GM03348 (cell line): Measurements from ENCODE around the gene PF4V1.

ENCODE experiments used
- DNase-seq: peaks from one replicate; pipeline ENCODE4 v3.0.0; 2012; ENCODE audit warnings: low spot score

The PF4V1 gene, protein sequence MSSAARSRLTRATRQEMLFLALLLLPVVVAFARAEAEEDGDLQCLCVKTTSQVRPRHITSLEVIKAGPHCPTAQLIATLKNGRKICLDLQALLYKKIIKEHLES

DNA sequence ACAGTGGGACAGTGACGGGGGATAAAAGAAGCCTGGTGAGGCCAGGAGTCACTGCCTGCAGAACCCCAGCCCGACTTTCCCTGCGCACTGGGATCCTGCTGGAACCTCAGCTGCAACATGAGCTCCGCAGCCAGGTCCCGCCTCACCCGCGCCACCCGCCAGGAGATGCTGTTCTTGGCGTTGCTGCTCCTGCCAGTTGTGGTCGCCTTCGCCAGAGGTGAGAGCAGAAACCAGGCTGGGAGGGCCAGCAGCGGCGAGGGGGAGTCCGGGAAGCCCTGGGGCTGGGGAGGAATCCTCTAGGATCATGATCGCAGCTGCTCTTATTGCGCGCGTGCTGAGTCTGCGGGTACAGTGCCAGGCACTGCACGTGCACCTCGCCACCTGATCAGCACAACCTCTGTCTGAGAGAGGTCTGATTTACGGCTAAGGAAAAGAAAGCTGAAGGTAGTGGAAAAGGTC, at the start of gene PF4V1:
Gene PF4V1, plus strand, starts transcription at position 51 of the 459 bp plus-strand sequence. Its CDS starts 67 bp downstream, at position 118.
- peak; percentile 63 for DNase-seq

DNA sequence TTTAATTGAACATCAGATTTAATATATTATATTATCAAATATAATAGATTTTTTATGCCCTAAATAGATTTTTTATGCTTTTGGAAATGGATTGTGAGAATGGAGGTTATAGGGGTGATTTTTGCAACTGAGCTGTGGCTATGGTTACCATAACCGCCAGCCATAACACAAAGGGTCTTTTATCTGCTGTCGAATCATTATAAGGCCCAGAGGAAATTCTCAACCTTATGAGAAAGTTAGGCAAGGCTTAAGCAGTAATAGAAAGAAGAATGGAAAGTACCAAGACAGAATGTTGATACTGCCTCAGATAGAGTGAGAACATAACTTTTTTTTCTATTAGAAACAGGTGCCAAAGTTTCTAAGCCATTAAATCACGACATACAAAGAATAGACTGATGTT, 42.9 kb upstream of the PF4V1 start:
- DNase-seq = no peak

DNA sequence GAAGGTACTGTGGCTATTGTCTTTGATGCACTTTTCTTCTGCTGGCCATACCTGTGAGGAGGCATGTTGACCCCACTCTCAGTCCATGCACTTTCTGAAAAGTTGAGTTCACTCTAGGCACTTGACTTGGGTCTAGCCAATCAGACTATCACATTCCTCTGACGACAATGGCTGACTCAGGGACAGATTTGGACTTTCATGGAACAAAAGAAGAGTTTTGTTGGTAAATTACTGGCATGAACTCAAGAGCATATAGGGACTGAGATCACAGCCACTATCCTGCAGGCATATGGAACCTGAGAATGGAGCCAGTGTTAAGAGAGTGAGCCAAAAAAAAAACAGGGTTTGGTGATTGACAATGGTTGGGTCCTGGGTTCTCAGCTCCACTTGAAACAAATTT, 41.3 kb upstream of the PF4V1 start:
- no peak for DNase-seq

DNA sequence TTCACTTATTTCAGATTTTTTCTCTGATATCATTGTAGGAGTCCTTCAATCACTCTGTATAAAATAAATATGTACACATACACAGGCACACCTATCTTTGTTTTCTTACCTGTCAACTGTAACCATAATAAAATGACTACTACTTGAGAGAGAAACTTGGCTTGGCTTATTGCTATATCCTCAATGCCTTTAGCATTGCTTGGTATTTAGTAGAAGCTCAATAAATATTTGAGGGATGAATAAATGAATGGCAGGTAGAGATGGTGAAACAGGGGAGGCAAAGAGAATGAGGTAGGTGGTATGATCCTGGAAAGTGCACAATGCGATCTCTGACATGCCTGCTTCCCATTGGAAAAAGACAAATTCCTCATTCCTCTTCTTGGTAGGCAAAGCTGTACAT, 38.4 kb upstream of the PF4V1 start:
- no peak for DNase-seq

DNA sequence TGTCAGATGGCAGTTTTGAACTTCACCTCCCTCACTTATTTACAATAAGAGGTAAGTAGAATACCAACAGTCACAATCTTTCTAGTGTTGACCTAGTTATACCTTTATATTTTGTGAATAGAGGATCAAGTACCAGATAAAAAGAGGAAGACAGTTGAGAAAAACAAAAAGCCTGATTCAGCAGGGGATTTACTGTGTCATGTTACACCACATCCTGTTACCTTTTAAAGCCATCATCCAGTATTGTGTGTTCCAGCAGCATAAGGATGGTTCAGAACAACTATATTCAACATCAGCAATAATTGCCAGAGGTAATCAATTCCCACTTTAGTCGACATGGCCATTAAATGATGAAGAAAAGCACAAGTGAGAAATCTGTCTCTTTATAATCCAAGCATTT, 38.0 kb upstream of the PF4V1 start:
- no peak for DNase-seq

DNA sequence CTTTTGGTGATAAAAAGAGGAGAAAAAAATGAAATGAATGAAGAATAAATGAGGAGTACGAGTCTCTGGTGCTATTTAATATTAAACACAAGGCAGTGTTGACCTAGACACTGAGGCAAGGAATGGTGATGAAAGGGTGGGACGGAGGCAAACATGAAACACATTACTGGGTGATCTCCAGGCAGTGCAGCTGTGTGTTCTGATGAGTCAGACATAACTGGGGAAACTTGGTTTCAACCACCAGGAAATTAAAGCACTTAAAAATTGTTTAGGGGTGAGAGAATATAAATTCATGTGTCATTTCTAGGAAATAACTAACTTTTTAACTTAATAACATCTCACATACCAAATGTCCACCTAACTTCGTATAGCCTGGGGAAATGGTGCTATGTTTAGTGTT, 36.3 kb upstream of the PF4V1 start:
- peak; percentile 63 for DNase-seq

DNA sequence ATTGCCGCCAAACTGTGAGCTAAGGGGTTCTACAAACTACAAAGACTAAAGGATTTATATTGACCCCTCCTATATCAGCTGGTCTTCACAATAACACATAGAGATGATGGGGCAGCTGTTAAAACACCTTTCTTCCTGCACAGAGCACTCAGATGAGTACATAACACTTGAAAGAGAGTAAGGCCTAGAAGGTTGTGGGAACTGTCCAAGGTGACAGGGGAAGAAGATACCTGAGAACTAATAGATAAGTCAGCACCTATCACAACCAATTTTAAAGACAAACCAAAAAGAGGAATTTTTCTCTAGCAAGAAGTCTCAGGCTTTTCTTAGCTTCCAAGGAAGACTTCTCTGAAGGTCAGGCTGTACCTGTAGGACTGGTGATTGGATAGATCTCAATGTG, 35.8 kb upstream of the PF4V1 start:
- DNase-seq = no peak

DNA sequence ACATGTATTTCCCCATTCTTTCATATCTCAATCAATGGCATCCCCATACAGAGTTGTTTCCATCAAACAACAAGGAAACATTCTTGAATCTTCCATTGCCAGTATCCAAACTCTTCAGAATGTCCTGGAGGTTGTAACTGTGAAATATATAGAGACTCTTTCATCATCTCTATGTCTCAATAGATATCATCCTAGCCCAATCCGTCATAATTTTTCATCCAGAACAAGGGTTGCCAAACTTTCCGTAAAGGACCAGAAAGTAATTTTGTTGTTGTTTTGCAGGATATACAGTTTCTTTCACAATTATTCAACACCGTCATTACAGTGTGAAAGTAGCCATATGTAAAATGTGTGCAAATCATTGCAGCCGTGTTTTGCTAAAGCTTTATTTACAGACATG, 31.8 kb upstream of the PF4V1 start:
- no peak for DNase-seq

DNA sequence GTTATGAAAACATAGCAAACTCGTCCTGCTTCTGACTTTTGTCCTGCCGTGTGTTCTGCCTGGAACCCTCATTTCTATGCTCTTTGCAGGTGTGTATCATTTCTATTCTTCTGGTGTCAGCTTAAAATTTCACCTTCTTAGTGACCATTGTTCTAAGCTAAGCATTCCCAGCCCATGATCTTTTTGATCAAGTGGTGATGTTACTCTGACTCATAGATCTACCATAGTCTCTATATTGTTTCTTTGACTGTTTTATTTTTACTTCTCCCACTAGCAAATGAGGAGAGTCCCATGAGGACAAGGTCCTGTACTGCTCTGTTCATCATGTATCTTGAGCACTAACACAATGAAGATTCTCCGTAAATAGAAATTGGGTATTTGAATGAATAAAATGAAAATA, 30.7 kb upstream of the PF4V1 start:
- DNase-seq = no peak

DNA sequence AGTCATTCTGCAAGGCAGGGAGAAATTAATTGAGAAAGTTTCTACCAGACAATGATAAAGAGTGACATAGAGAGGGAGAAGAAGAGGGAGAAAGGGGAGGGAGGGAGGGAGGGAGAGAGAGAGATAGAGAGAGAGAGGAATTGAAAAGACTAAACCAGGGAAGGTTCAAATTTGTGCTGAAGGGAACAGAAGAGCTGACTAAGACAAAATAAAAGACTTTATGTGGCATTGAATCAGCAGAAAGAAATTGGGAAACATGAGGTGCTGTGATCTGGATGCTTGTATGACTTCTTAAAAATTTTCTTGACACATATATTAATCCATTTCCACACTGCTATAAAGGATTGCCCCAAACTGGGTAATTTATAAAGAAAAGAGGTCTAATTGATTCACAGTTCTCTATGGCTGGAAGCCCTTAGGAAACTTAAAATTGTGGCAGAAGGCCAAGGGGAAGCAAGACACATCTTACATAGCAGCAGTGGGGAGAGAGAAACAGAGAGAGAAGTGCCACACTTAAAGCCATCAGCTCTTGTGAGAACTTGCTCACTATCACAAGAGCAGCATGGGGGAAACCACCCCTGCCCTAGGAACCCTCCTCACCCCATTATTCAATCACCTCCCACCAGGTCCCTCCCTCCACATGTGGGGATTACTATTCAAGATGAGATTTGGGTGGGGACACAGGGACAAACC, 30.1 kb upstream of the PF4V1 start:
- no peak for DNase-seq

DNA sequence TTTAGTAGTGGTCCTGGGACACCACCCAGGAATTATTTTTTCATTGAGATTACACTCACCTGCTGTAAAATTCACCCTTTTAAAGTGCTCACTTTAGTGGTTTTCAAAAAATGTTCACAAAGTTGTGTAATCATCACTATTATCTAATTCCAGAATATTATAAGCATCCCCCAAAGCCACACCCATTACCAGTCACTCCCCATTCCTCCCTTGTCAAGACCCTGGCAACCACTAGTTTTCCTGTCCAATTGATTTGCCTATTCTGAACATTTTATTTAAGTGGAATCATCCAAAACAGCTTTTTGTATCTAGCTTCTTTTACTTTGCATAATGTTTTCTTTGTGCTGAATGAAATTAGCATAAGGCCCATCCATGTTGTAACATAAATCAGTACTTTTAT, 29.3 kb upstream of the PF4V1 start:
- DNase-seq = no peak

DNA sequence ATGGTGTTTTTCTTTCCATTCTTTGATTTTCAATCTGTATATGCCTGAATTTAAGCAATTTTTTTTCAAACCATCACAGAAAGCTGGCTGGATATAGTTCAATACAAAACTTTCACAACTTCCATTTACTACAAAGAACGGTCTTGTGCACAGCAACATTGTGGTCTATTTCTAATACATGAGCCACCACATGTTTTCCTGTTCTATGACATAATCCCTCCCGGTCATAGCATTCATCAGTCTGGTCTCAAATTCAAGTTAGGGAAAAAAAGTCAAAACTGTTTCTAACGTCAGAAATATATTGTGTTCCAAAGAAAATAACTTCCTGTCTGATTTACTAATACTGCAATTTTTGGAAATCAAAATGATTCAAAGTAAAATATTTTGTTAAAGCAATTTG, 24.1 kb upstream of the PF4V1 start:
- DNase-seq = peak; percentile 11

DNA sequence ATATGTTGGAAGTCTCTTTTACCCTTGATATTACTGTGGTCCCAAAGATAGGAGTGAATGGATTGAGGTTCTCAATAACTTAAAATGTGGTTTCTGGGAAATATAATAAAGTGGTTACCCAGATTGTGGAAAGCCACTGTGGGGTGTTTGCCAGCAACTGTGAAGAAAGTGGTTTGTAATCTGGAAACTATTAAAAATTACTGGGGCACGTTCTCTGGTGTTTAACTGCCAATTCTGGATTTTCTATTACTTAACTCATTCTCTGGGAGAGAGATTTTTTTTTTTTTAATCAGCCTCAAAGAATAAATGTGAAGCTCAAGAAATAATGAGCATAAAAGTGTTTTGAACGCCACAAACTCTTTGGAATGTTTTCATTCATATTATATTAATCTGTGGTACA, 21.5 kb upstream of the PF4V1 start:
- DNase-seq = peak; percentile 31

DNA sequence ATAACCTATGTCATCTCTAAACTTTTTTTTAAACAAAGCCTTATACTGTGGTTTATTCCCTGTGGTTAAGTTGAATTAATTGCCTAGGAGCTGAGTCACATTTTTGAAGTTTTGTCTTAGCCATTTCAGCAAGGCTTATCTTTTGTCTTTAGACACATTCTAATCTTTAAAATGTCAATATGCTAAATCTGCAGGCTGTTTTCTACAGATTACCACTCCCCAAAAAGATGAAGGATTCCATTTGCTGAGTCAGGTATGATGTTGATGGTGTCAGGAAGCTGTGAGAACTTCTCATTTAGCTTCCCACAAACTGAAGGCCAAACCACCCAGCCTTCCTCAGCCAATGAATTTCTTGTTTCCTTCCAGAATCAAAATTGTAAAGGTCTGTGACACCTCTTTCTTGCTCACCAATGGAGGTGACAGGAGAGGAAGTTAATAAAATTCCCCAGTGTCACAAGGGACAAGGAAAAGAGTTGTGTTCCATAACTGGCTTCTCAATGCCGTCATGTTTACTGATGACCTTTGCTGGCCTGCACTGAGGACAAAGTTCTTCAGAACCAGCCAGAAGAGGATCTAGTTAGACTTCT, 20.4 kb upstream of the PF4V1 start:
- DNase-seq = peak; percentile 41

DNA sequence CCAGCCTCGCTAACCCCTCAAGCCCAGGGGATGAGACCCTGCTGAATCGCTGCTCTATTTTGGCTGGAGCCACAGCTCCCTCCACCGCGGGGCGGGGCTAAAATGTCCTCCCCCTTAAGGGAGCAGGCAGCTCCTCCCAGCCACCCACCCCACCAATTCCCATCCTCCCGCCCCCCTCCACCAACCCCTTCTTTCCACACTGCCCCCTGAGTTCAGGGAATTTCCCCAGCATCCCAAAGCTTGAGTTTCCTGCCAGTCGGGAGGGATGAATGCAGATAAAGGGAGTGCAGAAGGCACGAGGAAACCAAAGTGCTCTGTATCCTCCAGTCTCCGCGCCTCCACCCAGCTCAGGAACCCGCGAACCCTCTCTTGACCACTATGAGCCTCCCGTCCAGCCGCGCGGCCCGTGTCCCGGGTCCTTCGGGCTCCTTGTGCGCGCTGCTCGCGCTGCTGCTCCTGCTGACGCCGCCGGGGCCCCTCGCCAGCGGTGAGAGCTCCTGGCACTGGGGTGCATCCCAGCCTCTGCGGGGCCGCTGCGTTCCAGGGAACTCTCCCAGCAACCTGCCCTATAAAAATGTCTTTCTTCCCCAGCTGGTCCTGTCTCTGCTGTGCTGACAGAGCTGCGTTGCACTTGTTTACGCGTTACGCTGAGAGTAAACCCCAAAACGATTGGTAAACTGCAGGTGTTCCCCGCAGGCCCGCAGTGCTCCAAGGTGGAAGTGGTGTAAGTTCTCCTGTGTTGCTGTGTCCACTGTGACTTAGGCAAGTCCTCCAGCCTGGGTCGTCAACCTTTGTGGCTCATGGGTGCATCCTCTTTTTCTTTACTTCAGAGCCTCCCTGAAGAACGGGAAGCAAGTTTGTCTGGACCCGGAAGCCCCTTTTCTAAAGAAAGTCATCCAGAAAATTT, 16.5 kb upstream of the PF4V1 start, which contains the start of gene CXCL6:
Gene CXCL6, plus strand, starts transcription at position 306 of the 907 bp plus-strand sequence. Its CDS starts 73 bp downstream, at position 379.
- peak; percentile 56 for DNase-seq

DNA sequence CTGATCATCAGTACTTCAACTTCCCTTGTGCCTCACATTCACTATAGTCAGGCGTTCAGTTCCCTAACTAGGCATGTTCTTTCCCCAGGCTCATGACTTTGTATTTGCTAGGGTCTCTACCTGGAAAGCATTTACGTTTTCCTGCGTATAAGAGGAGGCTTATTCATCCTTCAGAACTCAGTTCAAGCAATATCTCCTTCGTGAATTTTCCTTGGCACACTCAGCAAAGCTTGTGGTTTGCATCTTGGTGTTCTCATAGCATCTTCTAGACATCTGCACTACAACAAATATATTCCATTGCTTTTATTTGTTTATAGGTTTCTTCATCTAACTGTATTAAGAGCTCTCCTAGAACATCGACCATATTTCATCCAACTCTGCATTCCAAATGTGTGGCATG, 14.0 kb upstream of the PF4V1 start:
- no peak for DNase-seq

DNA sequence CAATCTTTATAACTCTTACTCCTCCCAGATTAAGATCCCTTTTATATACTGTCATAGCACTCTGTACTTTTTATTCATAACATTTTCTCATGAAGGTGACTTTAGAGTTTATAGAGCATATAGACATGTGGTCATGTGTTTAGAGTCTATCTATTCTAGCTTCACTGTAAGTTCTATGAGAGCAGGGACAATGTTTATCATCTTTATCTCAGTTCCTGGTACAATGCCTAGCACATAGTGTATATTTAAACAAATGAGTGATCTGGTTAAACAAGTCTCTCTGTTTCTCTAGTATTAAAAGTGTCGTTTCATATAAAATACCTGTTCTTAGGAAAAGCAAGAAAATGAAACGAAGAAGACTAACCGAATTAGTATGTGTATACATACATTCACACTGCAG, 13.4 kb upstream of the PF4V1 start:
- no peak for DNase-seq

DNA sequence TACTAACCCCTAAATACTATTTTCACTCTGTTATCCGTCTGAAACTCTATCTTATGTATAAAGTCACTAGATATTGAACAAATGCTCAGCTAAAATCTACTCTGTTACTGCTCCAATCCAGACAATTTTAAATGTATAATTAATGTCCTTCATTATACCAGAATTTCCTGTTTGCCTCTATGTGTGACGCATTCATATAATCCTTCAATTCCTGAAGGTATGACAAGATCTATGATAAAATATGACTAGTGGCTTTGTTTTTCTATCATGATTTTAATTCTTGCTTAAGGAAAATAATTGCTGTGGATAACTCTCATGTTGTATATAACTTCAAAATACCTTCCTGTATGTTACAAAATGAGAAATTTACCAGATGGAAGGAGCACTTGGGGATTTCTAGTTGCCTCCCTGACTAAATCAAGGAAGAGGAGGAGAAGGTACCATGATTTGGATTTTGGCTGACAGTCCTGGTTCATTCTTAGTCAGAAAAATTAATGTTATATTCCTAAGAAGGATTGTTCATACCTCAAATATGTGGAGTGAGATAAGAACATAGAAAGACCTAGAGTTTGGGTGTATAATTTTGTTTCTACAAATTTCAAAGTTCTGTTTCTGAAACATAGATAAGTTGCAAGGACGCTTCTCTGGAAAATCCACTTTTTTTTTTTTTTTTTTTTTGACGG, 11.7 kb upstream of the PF4V1 start:
- DNase-seq = no peak

DNA sequence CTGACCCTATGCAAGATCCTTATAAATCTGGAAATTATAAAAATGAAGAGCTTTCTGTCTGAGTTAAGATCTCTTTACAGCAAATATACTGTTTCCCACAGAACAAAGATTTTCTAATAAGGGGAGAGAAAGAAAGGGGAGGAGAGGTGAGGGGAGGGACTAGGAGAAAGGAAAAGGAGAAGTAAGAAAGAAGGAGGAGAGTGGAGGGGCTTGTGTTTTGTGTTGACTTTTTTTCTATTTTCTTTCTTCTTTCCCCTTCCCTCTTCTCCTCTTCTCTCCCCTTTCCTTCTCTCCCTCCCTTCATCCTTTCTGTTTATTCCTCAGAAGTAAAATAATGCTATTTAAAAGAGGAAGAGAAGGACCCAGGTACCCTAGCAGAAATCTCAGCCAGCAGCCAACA, 10.4 kb upstream of the PF4V1 start:
- no peak for DNase-seq

DNA sequence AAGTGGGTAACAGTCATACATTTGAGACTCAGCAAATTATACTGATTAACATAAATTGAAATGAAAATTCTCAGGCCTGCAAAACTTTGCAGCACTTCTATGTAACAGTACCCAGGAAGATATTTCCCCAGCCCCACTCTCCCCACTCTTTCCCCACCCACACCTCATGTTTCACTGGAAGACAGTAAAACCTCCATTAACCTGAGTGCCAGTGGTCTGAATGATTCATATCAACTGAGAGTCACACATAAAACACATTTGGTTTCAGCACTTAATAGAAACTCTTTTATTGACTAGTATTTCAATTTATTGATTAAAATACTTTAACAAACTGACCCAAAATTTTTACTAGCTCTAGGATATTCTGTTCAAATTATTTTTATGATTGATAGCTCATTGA, 9.7 kb upstream of the PF4V1 start:
- no peak for DNase-seq

DNA sequence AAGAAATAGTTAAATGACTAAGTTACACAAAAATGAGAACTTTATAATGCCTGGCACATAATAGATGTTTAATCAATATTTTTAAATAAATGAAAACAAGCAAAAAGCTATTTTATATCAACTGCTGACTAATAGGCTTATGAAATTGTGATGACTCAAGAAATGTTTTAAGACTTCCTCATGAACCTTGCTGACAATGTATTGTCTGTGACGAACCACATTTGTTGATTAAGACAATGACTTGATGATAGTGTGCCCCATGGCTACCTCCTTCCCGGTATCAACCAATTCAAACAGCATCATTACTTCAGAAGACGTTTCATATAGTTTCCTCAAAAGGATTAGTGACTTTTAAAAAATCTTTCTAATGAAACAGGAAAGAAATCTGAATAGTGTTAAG, 8.8 kb upstream of the PF4V1 start:
- peak; percentile 43 for DNase-seq

DNA sequence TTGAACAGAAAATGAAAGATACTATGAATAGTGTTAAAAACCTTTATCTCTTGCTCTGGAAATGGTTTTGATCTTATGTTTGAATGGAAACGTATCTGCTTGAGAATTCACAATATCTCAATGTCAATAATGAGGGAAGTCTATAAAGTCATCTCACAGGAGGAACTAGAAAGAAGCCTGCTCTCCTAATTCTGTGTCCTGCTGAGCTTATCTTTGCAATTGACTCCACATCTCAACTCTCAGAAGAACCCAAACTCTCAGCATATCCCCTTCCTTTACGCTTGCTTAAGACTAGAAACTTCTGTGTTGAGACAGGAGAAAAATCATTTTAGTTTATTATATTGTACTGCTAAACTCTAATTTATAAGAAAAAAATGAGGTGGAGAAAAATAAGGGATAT, 8.3 kb upstream of the PF4V1 start:
- DNase-seq = no peak
